Type B pancreatic cell (in vitro differentiated cells): ENCODE results near the gene FANCM. TPM values are rescaled to one million over a fixed set of nuclear protein-coding genes. Genes with fewer than 3 reads are reported as not detected.
A peak's percentile ranks its signal among the peaks of the same experiment; 100 is the strongest.

Experiments
- DNase-seq: peaks from one replicate; pipeline ENCODE4 v3.0.0; 2021; ENCODE audit warnings: mixed read lengths; ENCODE audit not compliant: unreplicated experiment; ENCODE audit errors: extremely low spot score
- H3K27ac Mint-ChIP-seq: 2 replicates; pipeline ENCODE4 v1.8.0; 2021; ENCODE audit warnings: mild to moderate bottlenecking, mixed read lengths
- H3K27me3 Mint-ChIP-seq: 2 replicates; pipeline ENCODE4 v1.8.0; 2021; ENCODE audit warnings: mixed read lengths
- H3K36me3 Mint-ChIP-seq: 2 replicates; pipeline ENCODE4 v1.8.0; 2021; ENCODE audit warnings: mixed read lengths
- H3K4me1 Mint-ChIP-seq: one replicate; pipeline ENCODE4 v1.8.0; 2021; ENCODE audit warnings: mixed read lengths; ENCODE audit not compliant: unreplicated experiment
- H3K4me3 Mint-ChIP-seq: 2 replicates; pipeline ENCODE4 v1.8.0; 2021; ENCODE audit warnings: mild to moderate bottlenecking, mixed read lengths
- H3K9me3 Mint-ChIP-seq: 2 replicates; pipeline ENCODE4 v1.8.0; 2021; ENCODE audit warnings: mixed read lengths
- CTCF ChIP-seq: fragments of 200-600 bp; sonication (generic); conservative IDR thresholded peaks from 2 replicates; pipeline ENCODE4 v1.5.0; 2021; ENCODE audit warnings: antibody characterized with exemption, mild to moderate bottlenecking
- long read RNA-seq: library from polyadenylated mRNA; unstranded; transcript quantifications from one replicate; pipeline ENCODE4 v2.0.0, GENCODE V29; 2020
- total RNA-seq: library from RNA; stranded (reverse); gene quantifications from 2 replicates; pipeline ENCODE4 v1.2.1, GENCODE V29; 2021; ENCODE audit warnings: low replicate concordance

FANCM gene
- total RNA-seq = 5.4 and 12.4 TPM in 2 replicates
- long read RNA-seq, partial matches to known transcripts = 36 of 45 reads
- long read RNA-seq, other reads (novel, unspliced or antisense) = 8 of 45 reads

- DNase-seq = peak; percentile 89
- Mint-ChIP-seq H3K27me3 (no peaks in the 10 kb centered on the region), H3K27ac (peak within 1 kb of the TSS; percentile 97), H3K9me3 (no peaks in the 10 kb centered on the region), H3K4me1 (peaks cover 19% of the 10 kb centered on the region), H3K4me3 (peak within 1 kb of the TSS; percentile 99), H3K36me3 (no peaks in the 10 kb centered on the region)
- no peak for TF ChIP-seq CTCF
Measured at GRCh38 chr14:45135659-45136395, at the start of gene FANCM. TSS of gene FANCM (plus strand) at chr14:45135930. CDS start at chr14:45136032, 102 bp downstream.

GRCh38 chr14:45089813-45090212, 45.9 kb upstream of the FANCM start:
- Mint-ChIP-seq H3K9me3 (no peaks in the 10 kb centered on the region), H3K36me3 (peaks cover 14% of the 10 kb centered on the region), H3K27ac (no peak overlapping the region), H3K4me1 (peaks cover 25% of the 10 kb centered on the region), H3K27me3 (no peaks in the 10 kb centered on the region), H3K4me3 (no peak overlapping the region)
- no peak for DNase-seq
- TF ChIP-seq CTCF = no peak

- TF ChIP-seq CTCF = no peak
- Mint-ChIP-seq H3K4me1 (peaks cover 14% of the 10 kb centered on the region), H3K9me3 (no peaks in the 10 kb centered on the region), H3K27me3 (no peaks in the 10 kb centered on the region), H3K4me3 (no peak overlapping the region), H3K36me3 (peaks cover 15% of the 10 kb centered on the region), H3K27ac (no peak overlapping the region)
- DNase-seq = no peak
Measured at GRCh38 chr14:45091710-45092109, 44.0 kb upstream of the FANCM start.

GRCh38 chr14:45094275-45094674, 41.5 kb upstream of the FANCM start:
- no peak for DNase-seq
- no peak overlapping the region for H3K27ac Mint-ChIP-seq
- no peaks in the 10 kb centered on the region for H3K4me1 Mint-ChIP-seq
- H3K9me3 Mint-ChIP-seq = no peaks in the 10 kb centered on the region
- no peak overlapping the region for H3K4me3 Mint-ChIP-seq
- no peaks in the 10 kb centered on the region for H3K27me3 Mint-ChIP-seq
- no peak for TF ChIP-seq CTCF
- H3K36me3 Mint-ChIP-seq = peaks cover 32% of the 10 kb centered on the region

GRCh38 chr14:45095143-45095542, 40.6 kb upstream of the FANCM start:
- DNase-seq = no peak
- no peaks in the 10 kb centered on the region for H3K27me3 Mint-ChIP-seq
- no peaks in the 10 kb centered on the region for H3K9me3 Mint-ChIP-seq
- H3K4me3 Mint-ChIP-seq = no peak overlapping the region
- H3K27ac Mint-ChIP-seq = no peak overlapping the region
- no peaks in the 10 kb centered on the region for H3K4me1 Mint-ChIP-seq
- no peak for TF ChIP-seq CTCF
- peaks cover 32% of the 10 kb centered on the region for H3K36me3 Mint-ChIP-seq
